Measurements from ENCODE around the gene PADI6. TPM values are rescaled to one million over a fixed set of nuclear protein-coding genes. Genes with fewer than 3 reads are reported as not detected.
A peak's percentile ranks its signal among the peaks of the same experiment; 100 is the strongest.

PADI6 gene
- total RNA-seq, 1 donor from 2014 or later: not detected

- Mint-ChIP-seq H3K4me3 (no peak overlapping the region), H3K9me3 (no peaks in the 10 kb centered on the region), H3K36me3 (peaks cover 41% of the 10 kb centered on the region), H3K4me1 (ENCODE audit: unreplicated experiment) (peaks cover 11% of the 10 kb centered on the region), H3K27me3 (no peaks in the 10 kb centered on the region), H3K27ac (peak overlapping the region; percentile 96)
- no peak for DNase-seq (ENCODE audit: extremely low spot score, unreplicated experiment)
- no peak for TF ChIP-seq CTCF (conservative IDR thresholded peaks at IDR 0.05)
Measured at GRCh38 chr1:17414022-17414421, 42.0 kb downstream of the PADI6 start.

GRCh38 chr1:17416389-17416788, 44.4 kb downstream of the PADI6 start:
- no peaks in the 10 kb centered on the region for H3K27me3 Mint-ChIP-seq
- TF ChIP-seq CTCF (conservative IDR thresholded peaks at IDR 0.05): no peak
- H3K9me3 Mint-ChIP-seq: no peaks in the 10 kb centered on the region
- H3K36me3 Mint-ChIP-seq: peaks cover 39% of the 10 kb centered on the region
- H3K27ac Mint-ChIP-seq: peak overlapping the region; percentile 48
- no peak overlapping the region for H3K4me3 Mint-ChIP-seq
- peaks cover 28% of the 10 kb centered on the region for H3K4me1 Mint-ChIP-seq (ENCODE audit: unreplicated experiment)
- DNase-seq (ENCODE audit: extremely low spot score, unreplicated experiment): no peak

- peak; percentile 100 for TF ChIP-seq CTCF (conservative IDR thresholded peaks at IDR 0.05)
- H3K27me3 Mint-ChIP-seq: no peaks in the 10 kb centered on the region
- H3K36me3 Mint-ChIP-seq: peaks cover 29% of the 10 kb centered on the region
- DNase-seq (ENCODE audit: extremely low spot score, unreplicated experiment): peak; percentile 86
- H3K9me3 Mint-ChIP-seq: no peaks in the 10 kb centered on the region
- H3K4me3 Mint-ChIP-seq: no peak overlapping the region
- peak overlapping the region; percentile 39 for H3K27ac Mint-ChIP-seq
- peaks cover 32% of the 10 kb centered on the region for H3K4me1 Mint-ChIP-seq (ENCODE audit: unreplicated experiment)
Measured at GRCh38 chr1:17419626-17420328, 47.8 kb downstream of the PADI6 start.

- Mint-ChIP-seq H3K9me3 (no peaks in the 10 kb centered on the region), H3K27me3 (no peaks in the 10 kb centered on the region), H3K4me1 (ENCODE audit: unreplicated experiment) (peaks cover 32% of the 10 kb centered on the region), H3K4me3 (no peak overlapping the region), H3K36me3 (peaks cover 31% of the 10 kb centered on the region), H3K27ac (peak overlapping the region; percentile 70)
- no peak for TF ChIP-seq CTCF (conservative IDR thresholded peaks at IDR 0.05)
- no peak for DNase-seq (ENCODE audit: extremely low spot score, unreplicated experiment)
Measured at GRCh38 chr1:17420391-17420918, 48.5 kb downstream of the PADI6 start.

- TF ChIP-seq CTCF (conservative IDR thresholded peaks at IDR 0.05): no peak
- Mint-ChIP-seq H3K4me3 (no peak overlapping the region), H3K27ac (peak overlapping the region; percentile 69), H3K4me1 (ENCODE audit: unreplicated experiment) (peaks cover 32% of the 10 kb centered on the region), H3K27me3 (no peaks in the 10 kb centered on the region), H3K9me3 (no peaks in the 10 kb centered on the region), H3K36me3 (peaks cover 29% of the 10 kb centered on the region)
- DNase-seq (ENCODE audit: extremely low spot score, unreplicated experiment): no peak
Measured at GRCh38 chr1:17422461-17422860, 50.5 kb downstream of the PADI6 start.
